ENCODE results near the gene PIP5K1A. TPM values are rescaled to one million over a fixed set of nuclear protein-coding genes. Genes with fewer than 3 reads are reported as not detected.

PIP5K1A gene
- total RNA-seq, 4 donors from 2014 or later = 46.7 to 78.2 (median 59.4) TPM

- in situ Hi-C loops (cut with MboI; ENCODE audit: low pct_ligation_motif_present in 1 of 4, low pct_unique_long_range_greater_than_20kb in 1 of 4, low sequenced_read_pairs in 3 of 4) (no loop called here), intact Hi-C loops (cut with DNase I; ENCODE audit: low total_unique reads) (no loop called here)
Measured at GRCh38 chr1:151277249-151277648, 78.9 kb downstream of the PIP5K1A start.

GRCh38 chr1:151281225-151281968 is 83.0 kb downstream of the PIP5K1A start:
- DNase-seq = peak; percentile 97
- Histone ChIP-seq H3K4me3 (peak overlapping the region; percentile 63 to 92 (median 68)), H3K36me3 (peaks cover 0 to 7% (median 1%) of the 10 kb centered on the region in 4 donors), H3K27ac (peak overlapping the region; percentile 94 to 98 (median 98)), H3K27me3 (no peaks in the 10 kb centered on the region), H3K9me3 (no peaks in the 10 kb centered on the region), H3K4me1 (peaks cover 5 to 21% (median 20%) of the 10 kb centered on the region in 4 donors)
- TF ChIP-seq EP300 (IDR thresholded peaks at IDR 0.05; ENCODE audit: low read depth) = peak; percentile 33
- TF ChIP-seq POLR2A (IDR thresholded peaks at IDR 0.05) = peak; percentile 73
- TF ChIP-seq CTCF (IDR thresholded peaks at IDR 0.05) = peak in 4 of 5 experiments; percentile 18 to 49 (median 32)
- peak; percentile 76 to 85 (median 81) for TF ChIP-seq POLR2AphosphoS5 (IDR thresholded peaks at IDR 0.05)
- in situ Hi-C loops (cut with MboI; ENCODE audit: low pct_ligation_motif_present in 1 of 4, low pct_unique_long_range_greater_than_20kb in 1 of 4, low sequenced_read_pairs in 3 of 4) = no loop called here
- intact Hi-C loops (cut with DNase I; ENCODE audit: low total_unique reads) = no loop called here
- 0% methylated on average over 4 to 48 of the region's 48 CpGs for WGBS, 2 donors (ENCODE audit: low coverage in 1 of 2)

More at GRCh38 chr1:151277249-151277648, 78.9 kb downstream of the PIP5K1A start:
- Histone ChIP-seq H3K36me3 (no peaks in the 10 kb centered on the region), H3K27me3 (no peaks in the 10 kb centered on the region), H3K9me3 (no peaks in the 10 kb centered on the region), H3K4me3 (no peak overlapping the region), H3K4me1 (peaks cover 0 to 5% (median 4%) of the 10 kb centered on the region in 4 donors), H3K27ac (no peak overlapping the region)
- TF ChIP-seq POLR2A (IDR thresholded peaks at IDR 0.05) (no peak), EP300 (IDR thresholded peaks at IDR 0.05; ENCODE audit: low read depth) (no peak), CTCF (IDR thresholded peaks at IDR 0.05) (no peak), POLR2AphosphoS5 (IDR thresholded peaks at IDR 0.05) (no peak)
- WGBS, 2 donors (ENCODE audit: low coverage in 1 of 2) = 65 to 69% methylated on average over 2 of the region's 2 CpGs
- no peak for DNase-seq

- DNase-seq = peak; percentile 100
- intact Hi-C loops (cut with DNase I; ENCODE audit: low total_unique reads) (no loop called here), in situ Hi-C loops (cut with MboI; ENCODE audit: low pct_ligation_motif_present in 1 of 4, low pct_unique_long_range_greater_than_20kb in 1 of 4, low sequenced_read_pairs in 3 of 4) (no loop called here)
- H3K9me3 ChIP-seq = no peaks in the 10 kb centered on the region
- no peak for TF ChIP-seq CTCF (IDR thresholded peaks at IDR 0.05)
- TF ChIP-seq POLR2A (IDR thresholded peaks at IDR 0.05) = peak; percentile 85
- TF ChIP-seq EP300 (IDR thresholded peaks at IDR 0.05; ENCODE audit: low read depth) = no peak
- TF ChIP-seq POLR2AphosphoS5 (IDR thresholded peaks at IDR 0.05) = peak; percentile 18 to 89 (median 46)
- H3K27me3 ChIP-seq = no peaks in the 10 kb centered on the region
- peak within 1 kb of the TSS; percentile 94 to 98 (median 98) for H3K27ac ChIP-seq
- H3K4me1 ChIP-seq = peaks cover 5 to 21% (median 20%) of the 10 kb centered on the region in 4 donors
- 0% methylated on average over 54 of the region's 74 CpGs; no CpG with 5 or more reads in 1 of the 2 donors for WGBS, 2 donors (ENCODE audit: low coverage in 1 of 2)
- H3K4me3 ChIP-seq = peak within 1 kb of the TSS; percentile 65 to 92 (median 76)
- peaks cover 0 to 15% (median 5%) of the 10 kb centered on the region in 4 donors for H3K36me3 ChIP-seq
Measured at GRCh38 chr1:151281969-151282882, 83.9 kb downstream of the PIP5K1A start, which contains the start of gene ZNF687. Gene ZNF687, plus strand, starts transcription at chr1:151282299. Its CDS starts 3,993 bp downstream, at chr1:151286292.
